ENCODE results near the gene ARHGAP27.

The ARHGAP27 gene

GRCh38 chr17:45430006-45430737 is 2.5 kb downstream of the ARHGAP27 start:
- DNase-seq, result no peak

DNA sequence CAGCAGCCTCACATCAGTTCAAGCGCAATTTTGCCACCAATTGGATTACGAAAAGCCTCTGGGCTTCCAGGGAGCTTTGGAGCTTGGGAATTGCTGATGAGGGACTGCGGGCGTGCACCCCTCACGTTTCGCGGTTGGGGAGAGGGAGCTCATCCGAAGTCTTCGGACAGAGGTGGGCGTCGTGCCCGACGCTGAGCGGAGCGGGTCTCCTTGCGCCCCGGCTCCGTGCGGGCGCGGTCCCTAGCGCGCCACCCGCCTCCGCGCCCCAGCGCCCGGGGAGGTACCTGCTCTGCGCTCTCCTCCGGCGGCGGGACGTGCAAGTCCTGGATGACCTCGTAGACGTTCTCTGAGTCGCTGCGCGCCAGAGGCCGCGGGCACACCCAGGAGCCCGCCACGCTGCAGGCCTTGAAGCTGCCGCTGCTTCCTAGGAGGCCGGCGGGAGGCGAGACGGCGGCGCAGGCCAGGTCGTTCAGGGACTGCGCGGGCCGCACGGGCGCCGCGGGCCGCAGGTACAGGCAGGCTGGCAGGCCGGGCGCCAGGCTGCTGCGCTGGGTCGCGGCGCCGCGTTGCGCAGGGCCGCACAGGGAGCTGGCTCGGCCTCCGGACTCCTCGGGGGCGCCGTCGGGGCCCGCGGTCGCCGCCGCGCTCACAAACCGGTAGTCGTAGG is 3.2 kb downstream of the ARHGAP27 start:
- DNase-seq, result peak in 1 of 2 experiments; percentile 87

DNA sequence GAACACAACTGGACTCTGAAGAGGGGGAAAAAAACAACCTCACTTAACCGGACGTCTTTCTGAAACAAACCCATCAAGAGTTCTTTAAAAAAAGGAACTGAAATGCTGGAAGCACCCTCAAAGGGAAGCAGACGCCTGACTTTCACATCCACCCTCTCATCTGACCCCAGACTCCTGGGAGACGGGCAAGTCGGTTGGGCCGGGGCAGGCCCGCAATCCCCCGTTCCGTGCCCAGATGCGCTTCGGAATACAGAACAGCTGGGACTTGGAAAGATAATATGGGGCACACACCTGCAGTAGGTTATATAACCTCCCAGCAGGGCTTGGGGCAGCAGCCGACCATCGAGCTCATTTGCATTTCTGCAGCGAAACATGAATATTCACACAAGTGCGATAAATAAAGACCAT is 3.7 kb downstream of the ARHGAP27 start:
- peak; percentile 87 to 90 for DNase-seq

- DNase-seq, result peak; percentile 68 to 89
These were observed 4.5 kb downstream of the ARHGAP27 start for GRCh38 chr17:45428050-45428617.

- no peak for DNase-seq
These were observed 5.4 kb downstream of the ARHGAP27 start for GRCh38 chr17:45427181-45427835.

- no peak for DNase-seq
These were observed 6.1 kb downstream of the ARHGAP27 start for GRCh38 chr17:45426561-45426960.

- DNase-seq, result no peak
These were observed 6.7 kb downstream of the ARHGAP27 start for GRCh38 chr17:45425984-45426413.

GRCh38 chr17:45425125-45425983 is 7.3 kb downstream of the ARHGAP27 start:
- peak; percentile 96 for DNase-seq

GRCh38 chr17:45424769-45425124 is 7.9 kb downstream of the ARHGAP27 start:
- DNase-seq, result no peak

GRCh38 chr17:45423975-45424335 is 8.7 kb downstream of the ARHGAP27 start:
- DNase-seq, result no peak

GRCh38 chr17:45423304-45423974 is 9.2 kb downstream of the ARHGAP27 start:
- DNase-seq, result no peak

- no peak for DNase-seq
These were observed 17.4 kb downstream of the ARHGAP27 start for GRCh38 chr17:45414990-45415881.

GRCh38 chr17:45413498-45413923 is 19.2 kb downstream of the ARHGAP27 start:
- DNase-seq, result no peak

GRCh38 chr17:45411348-45412105 is 21.1 kb downstream of the ARHGAP27 start:
- DNase-seq, result no peak

GRCh38 chr17:45410144-45411091 is 22.3 kb downstream of the ARHGAP27 start:
- no peak for DNase-seq

GRCh38 chr17:45409659-45410076 is 23.0 kb downstream of the ARHGAP27 start:
- no peak for DNase-seq

- DNase-seq, result no peak
These were observed 23.9 kb downstream of the ARHGAP27 start for GRCh38 chr17:45408611-45409421.

DNA sequence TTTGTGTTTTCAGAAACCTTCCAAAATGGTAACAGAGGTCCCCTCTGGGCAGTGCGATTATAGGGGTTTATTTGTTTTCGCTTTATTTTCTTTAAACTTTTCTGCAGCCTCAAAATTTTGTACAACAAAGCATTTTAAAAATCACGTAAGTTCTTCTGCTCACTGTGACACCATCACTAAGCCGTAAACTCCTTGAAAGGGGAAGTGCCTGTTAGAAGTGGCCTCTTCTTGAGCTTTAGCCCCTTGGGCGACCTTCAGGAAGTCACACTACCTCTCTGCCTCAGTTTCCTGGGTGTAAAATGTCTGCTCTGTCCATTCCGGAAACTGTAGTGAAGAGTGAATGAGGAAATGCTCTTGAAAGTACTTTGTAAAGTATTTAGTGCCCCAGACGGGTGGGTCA is 26.6 kb downstream of the ARHGAP27 start:
- no peak for DNase-seq
